GM19025 (cell line): ENCODE measurements around the gene GNGT1.

Experiments used
- ATAC-seq: cut with Tn5 transposase; IDR thresholded peaks from one replicate; pipeline ENCODE4 v1.9.1; 2021; ENCODE audit warnings: mild to moderate bottlenecking, low read depth, moderate library complexity; ENCODE audit not compliant: unreplicated experiment

GNGT1 gene

GRCh38 chr7:93906267-93906666, at the start of gene GNGT1:
Gene GNGT1 (plus strand): TSS chr7:93906567. CDS start chr7:93906747, 180 bp downstream.
- no peak for ATAC-seq

GRCh38 chr7:93858857-93859256, 47.5 kb upstream of the GNGT1 start:
- ATAC-seq, result no peak

- ATAC-seq, result no peak
These were observed 46.1 kb upstream of the GNGT1 start for GRCh38 chr7:93860261-93860660.

GRCh38 chr7:93861325-93861949, 44.9 kb upstream of the GNGT1 start:
- ATAC-seq, result no peak

- no peak for ATAC-seq
These were observed 43.7 kb upstream of the GNGT1 start for GRCh38 chr7:93862651-93863050.

- no peak for ATAC-seq
These were observed 39.5 kb upstream of the GNGT1 start for GRCh38 chr7:93866886-93867285.

- ATAC-seq, result no peak
These were observed 32.3 kb upstream of the GNGT1 start for GRCh38 chr7:93873998-93874574.

- ATAC-seq, result no peak
These were observed 28.6 kb upstream of the GNGT1 start for GRCh38 chr7:93877742-93878141.

- ATAC-seq, result no peak
These were observed 27.0 kb upstream of the GNGT1 start for GRCh38 chr7:93879356-93879755.

GRCh38 chr7:93882468-93882867, 23.9 kb upstream of the GNGT1 start:
- no peak for ATAC-seq

GRCh38 chr7:93883078-93883916, 23.1 kb upstream of the GNGT1 start:
- no peak for ATAC-seq

- ATAC-seq, result no peak
These were observed 22.4 kb upstream of the GNGT1 start for GRCh38 chr7:93883917-93884345.

GRCh38 chr7:93884541-93884940, 21.8 kb upstream of the GNGT1 start:
- ATAC-seq, result no peak

GRCh38 chr7:93889261-93889660, 17.1 kb upstream of the GNGT1 start:
- no peak for ATAC-seq

- ATAC-seq, result no peak
These were observed 16.3 kb upstream of the GNGT1 start for GRCh38 chr7:93890041-93890463.

GRCh38 chr7:93890464-93891068, 15.8 kb upstream of the GNGT1 start, which contains the start of gene TFPI2:
Gene TFPI2 (minus strand): TSS chr7:93890753. CDS start chr7:93890678, 75 bp downstream.
- no peak for ATAC-seq

- ATAC-seq, result no peak
These were observed 11.9 kb upstream of the GNGT1 start for GRCh38 chr7:93894426-93894825.

GRCh38 chr7:93894966-93895640, 11.3 kb upstream of the GNGT1 start:
- no peak for ATAC-seq

- no peak for ATAC-seq
These were observed 10.3 kb upstream of the GNGT1 start for GRCh38 chr7:93895859-93896600.

GRCh38 chr7:93897680-93898079, 8.7 kb upstream of the GNGT1 start:
- no peak for ATAC-seq
